AG20443 (cell line): ENCODE data around the gene JADE2.
"Not testable (repeated sequence)": the region's sequence is repeated elsewhere in the genome, so short reads cannot be mapped to it uniquely, and the experiment has no call there.

Experiments used
- DNase-seq: peaks from one replicate; pipeline ENCODE4 v3.0.0; 2012; ENCODE audit warnings: low spot score, mixed read lengths

Gene JADE2

GRCh38 chr5:134524826-134525682 is at the start of gene JADE2:
TSS of gene JADE2 (plus strand) at chr5:134525670. CDS start at chr5:134535858, 10,188 bp downstream.
- peak; percentile 78 for DNase-seq

GRCh38 chr5:134477462-134478245 is 47.8 kb upstream of the JADE2 start:
- no peak for DNase-seq

GRCh38 chr5:134479839-134480238 is 45.6 kb upstream of the JADE2 start:
- no peak for DNase-seq

GRCh38 chr5:134489227-134489944 is 36.1 kb upstream of the JADE2 start:
- DNase-seq: no peak

GRCh38 chr5:134490255-134490924 is 35.1 kb upstream of the JADE2 start:
- DNase-seq: no peak

GRCh38 chr5:134490925-134491271 is 34.6 kb upstream of the JADE2 start:
- DNase-seq: no peak

GRCh38 chr5:134491841-134492442 is 33.5 kb upstream of the JADE2 start:
- DNase-seq: no peak

- DNase-seq: no peak
These were observed 32.9 kb upstream of the JADE2 start for GRCh38 chr5:134492568-134492967.

GRCh38 chr5:134493461-134494055 is 31.9 kb upstream of the JADE2 start:
- DNase-seq: no peak

- no peak for DNase-seq
These were observed 30.7 kb upstream of the JADE2 start for GRCh38 chr5:134494780-134495179.

GRCh38 chr5:134499905-134500304 is 25.6 kb upstream of the JADE2 start:
- not testable (repeated sequence) for DNase-seq

GRCh38 chr5:134500699-134501430 is 24.6 kb upstream of the JADE2 start:
- DNase-seq: no peak

GRCh38 chr5:134502259-134502658 is 23.2 kb upstream of the JADE2 start:
- DNase-seq: no peak

- peak; percentile 94 for DNase-seq
These were observed 22.2 kb upstream of the JADE2 start for GRCh38 chr5:134503088-134503936.

- DNase-seq: no peak
These were observed 21.5 kb upstream of the JADE2 start for GRCh38 chr5:134503937-134504437.

- DNase-seq: no peak
These were observed 20.7 kb upstream of the JADE2 start for GRCh38 chr5:134504629-134505300.

- DNase-seq: no peak
These were observed 19.1 kb upstream of the JADE2 start for GRCh38 chr5:134506054-134507039.
